Measurements from ENCODE around the gene UTP11.

UTP11 gene

DNA sequence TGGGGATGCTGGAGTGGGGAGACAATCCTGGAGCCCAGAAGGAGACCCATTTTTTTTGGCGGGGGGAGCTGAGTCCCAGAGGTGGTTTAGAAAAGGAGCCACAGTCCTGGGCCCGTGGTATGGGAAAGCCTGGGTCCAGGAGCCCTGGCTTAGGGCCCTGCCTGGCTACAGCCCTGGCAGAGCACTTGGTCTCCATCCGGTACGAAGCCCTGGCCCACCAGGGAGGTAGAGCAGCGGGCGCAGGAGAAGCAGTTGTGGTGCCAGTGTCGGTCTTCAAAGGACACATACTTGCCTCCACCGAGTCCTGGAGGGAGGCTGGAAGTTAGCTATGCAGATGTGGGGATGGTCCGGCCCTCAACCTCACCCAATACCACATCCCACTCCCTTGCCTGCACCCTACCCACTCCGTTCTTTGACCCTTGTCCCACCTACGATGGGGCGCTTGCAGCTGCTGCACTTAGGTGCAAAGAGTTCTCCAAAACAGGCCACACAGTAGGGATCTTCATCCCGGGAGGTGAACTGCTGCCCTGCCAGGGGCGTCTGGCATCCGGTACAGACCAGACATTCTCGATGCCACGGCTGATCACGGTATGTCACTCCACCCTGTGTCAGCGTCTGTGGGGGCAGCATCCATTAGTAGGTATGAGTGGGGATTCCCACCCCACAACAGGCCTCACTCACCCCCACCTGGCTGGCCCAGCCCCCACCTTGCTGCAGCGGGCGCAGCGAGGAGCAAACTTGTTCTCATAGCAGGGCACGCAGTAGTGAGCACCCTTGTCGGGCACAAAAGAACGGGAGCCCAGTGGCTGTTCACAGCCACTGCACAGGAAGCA, 15.1 kb upstream of the UTP11 start:
- no peaks in the 10 kb centered on the region for H3K27me3 Mint-ChIP-seq
- no peak overlapping the region for H3K4me3 Mint-ChIP-seq
- H3K4me1 Mint-ChIP-seq (ENCODE audit: low read depth) = peaks cover 77% of the 10 kb centered on the region
- H3K27ac Mint-ChIP-seq = peak overlapping the region; percentile 91
- peaks cover 44% of the 10 kb centered on the region for H3K36me3 Mint-ChIP-seq (ENCODE audit: low read depth)
- no peaks in the 10 kb centered on the region for H3K9me3 Mint-ChIP-seq
- intact Hi-C loops (cut with micrococcal nuclease) = loop anchor here (10.0 kb wide), 1 partner anchor 193 kb away; the partner anchor contains the start of genes C1orf122 and YRDC

DNA sequence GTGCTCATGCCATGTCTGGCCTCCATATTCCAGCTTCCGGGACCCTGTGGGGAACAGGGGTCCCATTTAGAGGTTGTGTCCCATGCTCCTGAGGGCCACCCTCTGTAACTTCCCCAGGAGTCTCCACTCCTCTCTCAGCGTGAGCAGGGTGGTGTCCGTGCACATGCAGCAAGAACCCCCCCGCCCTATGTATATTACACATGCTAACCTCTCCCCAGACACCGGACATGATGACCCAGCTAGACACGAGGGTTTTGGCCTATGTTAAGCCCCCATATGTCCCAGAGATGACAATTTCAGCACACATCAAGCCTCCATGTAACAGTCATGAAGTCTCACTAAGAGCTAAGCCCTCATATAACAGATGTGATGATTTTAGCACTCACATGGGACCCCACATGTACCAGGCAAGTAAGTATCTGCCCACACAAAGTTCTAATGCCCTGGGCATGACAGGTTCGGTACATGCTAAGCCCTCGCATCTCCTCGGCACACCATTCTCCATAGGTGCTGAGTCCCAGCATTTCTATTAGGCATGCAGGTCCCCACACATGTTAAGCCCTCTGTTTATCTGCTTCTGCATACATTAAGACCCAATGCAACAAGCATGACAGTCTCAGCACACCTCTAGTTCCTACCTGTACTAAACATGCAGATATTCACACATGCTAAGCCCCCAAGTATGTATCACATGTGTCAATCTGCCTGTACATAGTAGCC, 14.3 kb upstream of the UTP11 start:
- intact Hi-C loops (cut with micrococcal nuclease) = loop anchor here (10.0 kb wide), 1 partner anchor 193 kb away; the partner anchor contains the start of genes C1orf122 and YRDC
- Mint-ChIP-seq H3K27me3 (no peaks in the 10 kb centered on the region), H3K4me1 (ENCODE audit: low read depth) (peaks cover 84% of the 10 kb centered on the region), H3K27ac (peak overlapping the region; percentile 91), H3K36me3 (ENCODE audit: low read depth) (peaks cover 48% of the 10 kb centered on the region), H3K9me3 (no peaks in the 10 kb centered on the region), H3K4me3 (no peak overlapping the region)

GRCh38 chr1:37998913-37999429, 13.6 kb upstream of the UTP11 start:
- intact Hi-C loops (cut with micrococcal nuclease) = loop anchor here (10.0 kb wide), 1 partner anchor 194 kb away; the partner anchor contains the start of genes C1orf122 and YRDC
- H3K4me3 Mint-ChIP-seq = peak overlapping the region; percentile 61
- H3K4me1 Mint-ChIP-seq (ENCODE audit: low read depth) = peaks cover 91% of the 10 kb centered on the region
- no peaks in the 10 kb centered on the region for H3K27me3 Mint-ChIP-seq
- peaks cover 52% of the 10 kb centered on the region for H3K36me3 Mint-ChIP-seq (ENCODE audit: low read depth)
- peak overlapping the region; percentile 91 for H3K27ac Mint-ChIP-seq
- no peaks in the 10 kb centered on the region for H3K9me3 Mint-ChIP-seq

GRCh38 chr1:37999430-38000232, 12.9 kb upstream of the UTP11 start:
- peaks cover 91% of the 10 kb centered on the region for H3K4me1 Mint-ChIP-seq (ENCODE audit: low read depth)
- no peaks in the 10 kb centered on the region for H3K27me3 Mint-ChIP-seq
- H3K4me3 Mint-ChIP-seq = peak overlapping the region; percentile 61
- intact Hi-C loops (cut with micrococcal nuclease) = loop anchor here (10.0 kb wide), 1 partner anchor 195 kb away; the partner anchor contains the start of genes C1orf122 and YRDC
- peaks cover 52% of the 10 kb centered on the region for H3K36me3 Mint-ChIP-seq (ENCODE audit: low read depth)
- H3K27ac Mint-ChIP-seq = peak overlapping the region; percentile 91
- no peaks in the 10 kb centered on the region for H3K9me3 Mint-ChIP-seq

DNA sequence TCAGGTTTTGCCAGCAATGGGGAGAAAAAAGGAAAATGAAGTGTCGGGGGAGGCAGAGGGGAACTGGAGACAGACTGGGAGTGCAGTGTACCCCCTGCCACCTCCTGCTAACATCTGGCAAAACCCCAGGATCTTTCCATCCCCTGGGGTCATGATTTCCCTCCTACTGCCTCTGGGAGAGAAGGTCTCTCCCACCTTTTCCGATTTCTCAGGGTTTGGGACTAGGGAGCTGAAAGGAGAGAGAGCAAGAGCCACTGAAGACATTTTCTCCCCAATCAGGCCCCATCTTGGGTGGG, 12.4 kb upstream of the UTP11 start:
- H3K4me1 Mint-ChIP-seq (ENCODE audit: low read depth) = peaks cover 87% of the 10 kb centered on the region
- no peaks in the 10 kb centered on the region for H3K27me3 Mint-ChIP-seq
- intact Hi-C loops (cut with micrococcal nuclease) = no loop called here
- no peaks in the 10 kb centered on the region for H3K9me3 Mint-ChIP-seq
- peaks cover 49% of the 10 kb centered on the region for H3K36me3 Mint-ChIP-seq (ENCODE audit: low read depth)
- H3K27ac Mint-ChIP-seq = peak overlapping the region; percentile 91
- peak overlapping the region; percentile 61 for H3K4me3 Mint-ChIP-seq

DNA sequence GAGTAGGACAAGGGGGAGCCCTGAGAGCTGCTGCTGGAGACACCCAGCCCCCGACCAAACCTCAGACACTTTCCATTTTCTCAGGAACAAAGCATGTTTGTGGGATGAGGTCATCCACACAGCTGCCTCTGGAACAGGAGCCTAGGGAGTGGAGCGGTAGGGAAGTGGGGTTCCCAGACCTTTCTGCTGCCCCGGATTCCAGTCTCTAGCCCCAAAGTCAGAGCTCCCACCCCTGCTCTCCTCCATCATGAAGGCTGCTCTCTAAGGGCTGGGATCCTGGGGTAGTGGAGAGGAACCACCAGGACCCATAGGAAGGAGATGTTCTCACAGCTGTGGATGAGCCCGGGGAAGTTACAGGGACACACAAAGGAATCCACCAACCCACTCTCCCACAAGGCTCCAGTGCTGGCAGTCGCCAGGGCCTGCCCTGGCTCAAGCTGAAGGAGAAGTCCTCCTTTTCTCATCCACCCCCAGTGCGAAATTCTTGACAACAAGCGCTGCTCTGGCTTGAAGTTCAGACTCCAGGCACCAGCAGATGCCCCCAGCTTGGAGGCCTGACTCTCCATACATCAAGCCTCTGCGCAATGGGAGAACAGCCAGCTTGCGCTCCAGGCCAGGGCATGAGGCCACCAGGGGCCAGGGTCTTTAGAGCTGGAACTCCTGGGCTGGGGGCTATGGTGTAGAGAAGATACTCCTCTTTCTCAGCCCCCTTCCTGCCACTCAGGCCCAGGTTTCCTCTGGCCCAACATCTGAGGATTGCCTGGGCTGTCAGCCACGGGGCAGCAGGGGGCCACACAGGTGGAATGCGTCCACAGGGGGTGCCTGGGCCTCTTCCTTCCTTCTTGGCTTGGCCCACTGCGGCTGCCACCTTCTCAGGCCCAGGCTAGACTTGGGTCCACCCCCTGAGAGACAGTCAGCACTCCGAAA, 11.7 kb upstream of the UTP11 start:
- Mint-ChIP-seq H3K27me3 (no peaks in the 10 kb centered on the region), H3K4me3 (peak overlapping the region; percentile 61), H3K9me3 (no peaks in the 10 kb centered on the region), H3K27ac (peak overlapping the region; percentile 91), H3K36me3 (ENCODE audit: low read depth) (peaks cover 45% of the 10 kb centered on the region), H3K4me1 (ENCODE audit: low read depth) (peaks cover 86% of the 10 kb centered on the region)
- intact Hi-C loops (cut with micrococcal nuclease) = no loop called here

GRCh38 chr1:38003261-38004250, 9.0 kb upstream of the UTP11 start:
- H3K27ac Mint-ChIP-seq = peak overlapping the region; percentile 91
- H3K9me3 Mint-ChIP-seq = no peaks in the 10 kb centered on the region
- peak overlapping the region; percentile 89 for H3K4me3 Mint-ChIP-seq
- peaks cover 62% of the 10 kb centered on the region for H3K4me1 Mint-ChIP-seq (ENCODE audit: low read depth)
- H3K36me3 Mint-ChIP-seq (ENCODE audit: low read depth) = peaks cover 24% of the 10 kb centered on the region
- intact Hi-C loops (cut with micrococcal nuclease) = no loop called here
- H3K27me3 Mint-ChIP-seq = no peaks in the 10 kb centered on the region

GRCh38 chr1:38004284-38005108, 8.0 kb upstream of the UTP11 start:
- peaks cover 61% of the 10 kb centered on the region for H3K4me1 Mint-ChIP-seq (ENCODE audit: low read depth)

GRCh38 chr1:38005195-38006007, 7.1 kb upstream of the UTP11 start, which contains the start of gene FHL3:
TSS of gene FHL3 (minus strand) at chr1:38005514. CDS start at chr1:37999412, 6,102 bp downstream.
- H3K4me1 Mint-ChIP-seq (ENCODE audit: low read depth) = peaks cover 61% of the 10 kb centered on the region
- H3K27ac Mint-ChIP-seq = peak within 1 kb of the TSS; percentile 91
- H3K27me3 Mint-ChIP-seq = no peaks in the 10 kb centered on the region
- H3K4me3 Mint-ChIP-seq = peak within 1 kb of the TSS; percentile 89
- no peaks in the 10 kb centered on the region for H3K9me3 Mint-ChIP-seq
- peaks cover 18% of the 10 kb centered on the region for H3K36me3 Mint-ChIP-seq (ENCODE audit: low read depth)
- intact Hi-C loops (cut with micrococcal nuclease) = no loop called here

More at GRCh38 chr1:38004284-38005108, 8.0 kb upstream of the UTP11 start:
- Mint-ChIP-seq H3K27ac (peak overlapping the region; percentile 91), H3K27me3 (no peaks in the 10 kb centered on the region), H3K4me3 (peak overlapping the region; percentile 89), H3K9me3 (no peaks in the 10 kb centered on the region), H3K36me3 (ENCODE audit: low read depth) (peaks cover 18% of the 10 kb centered on the region)
- intact Hi-C loops (cut with micrococcal nuclease) = no loop called here

GRCh38 chr1:38006008-38006828, 6.3 kb upstream of the UTP11 start:
- Mint-ChIP-seq H3K4me3 (peak overlapping the region; percentile 55), H3K27me3 (no peaks in the 10 kb centered on the region), H3K9me3 (no peaks in the 10 kb centered on the region), H3K27ac (peak overlapping the region; percentile 56), H3K4me1 (ENCODE audit: low read depth) (peaks cover 53% of the 10 kb centered on the region), H3K36me3 (ENCODE audit: low read depth) (peaks cover 18% of the 10 kb centered on the region)
- intact Hi-C loops (cut with micrococcal nuclease) = no loop called here
